ENCODE results near the gene PKP4.

GRCh38 chr2:158519481-158519880 lies 62.7 kb downstream of the PKP4 start:
- no peak for TF ChIP-seq TAF1 (IDR thresholded peaks at IDR 0.05; ENCODE audit: low read depth, low read length)
- no peak for TF ChIP-seq POLR2A (IDR thresholded peaks at IDR 0.05; ENCODE audit: low read depth, low read length)
- no peak for TF ChIP-seq POLR2AphosphoS5 (IDR thresholded peaks at IDR 0.05; ENCODE audit: low read depth, low read length)
- no peak for TF ChIP-seq PAX5 (IDR thresholded peaks at IDR 0.05; ENCODE audit: insufficient read depth, low read length, severe bottlenecking)

Data from GM12891 (cell line).